HuH-7 (cell line): ENCODE data around the gene WDFY3.
"Not testable (repeated sequence)": the region's sequence is repeated elsewhere in the genome, so short reads cannot be mapped to it uniquely, and the experiment has no call there.

ENCODE experiments used
- DNase-seq: peaks from one replicate; pipeline ENCODE4 v3.0.0; 2011; ENCODE audit warnings: low spot score

The WDFY3 gene

GRCh38 chr4:84857296-84857695 is 109.2 kb downstream of the WDFY3 start:
- DNase-seq = no peak

GRCh38 chr4:84856468-84857049 is 109.9 kb downstream of the WDFY3 start:
- no peak for DNase-seq

- peak; percentile 8 for DNase-seq
Measured at GRCh38 chr4:84855774-84856173, 110.7 kb downstream of the WDFY3 start.

- DNase-seq = no peak
Measured at GRCh38 chr4:84852081-84852480, 114.4 kb downstream of the WDFY3 start.

GRCh38 chr4:84849051-84849640 is 117.3 kb downstream of the WDFY3 start:
- no peak for DNase-seq

GRCh38 chr4:84848432-84848831 is 118.1 kb downstream of the WDFY3 start:
- DNase-seq = no peak

- no peak for DNase-seq
Measured at GRCh38 chr4:84847978-84848377, 118.5 kb downstream of the WDFY3 start.

- no peak for DNase-seq
Measured at GRCh38 chr4:84846985-84847384, 119.5 kb downstream of the WDFY3 start.

GRCh38 chr4:84841435-84841834 is 125.1 kb downstream of the WDFY3 start:
- DNase-seq = no peak

- no peak for DNase-seq
Measured at GRCh38 chr4:84837751-84838150, 128.7 kb downstream of the WDFY3 start.

- not testable (repeated sequence) for DNase-seq
Measured at GRCh38 chr4:84829633-84830032, 136.9 kb downstream of the WDFY3 start.

- no peak for DNase-seq
Measured at GRCh38 chr4:84826681-84827080, 139.8 kb downstream of the WDFY3 start.

GRCh38 chr4:84825701-84826341 is 140.7 kb downstream of the WDFY3 start:
- no peak for DNase-seq

- DNase-seq = no peak
Measured at GRCh38 chr4:84821064-84821463, 145.4 kb downstream of the WDFY3 start.

- peak; percentile 3 for DNase-seq
Measured at GRCh38 chr4:84814094-84814750, 152.3 kb downstream of the WDFY3 start.

GRCh38 chr4:84809946-84810345 is 156.5 kb downstream of the WDFY3 start:
- DNase-seq = no peak

- DNase-seq = no peak
Measured at GRCh38 chr4:84808332-84808731, 158.2 kb downstream of the WDFY3 start.

- not testable (repeated sequence) for DNase-seq
Measured at GRCh38 chr4:84806541-84806940, 159.9 kb downstream of the WDFY3 start.

- no peak for DNase-seq
Measured at GRCh38 chr4:84804136-84804535, 162.4 kb downstream of the WDFY3 start.

- DNase-seq = no peak
Measured at GRCh38 chr4:84803720-84804119, 162.8 kb downstream of the WDFY3 start.

GRCh38 chr4:84803116-84803515 is 163.4 kb downstream of the WDFY3 start:
- no peak for DNase-seq

- no peak for DNase-seq
Measured at GRCh38 chr4:84800256-84800655, 166.2 kb downstream of the WDFY3 start.

- no peak for DNase-seq
Measured at GRCh38 chr4:84799318-84799717, 167.2 kb downstream of the WDFY3 start.
